GM19043 (cell line): Measurements from ENCODE around the gene FAM9C.

Experiments
- ATAC-seq: cut with Tn5 transposase; IDR thresholded peaks from one replicate; pipeline ENCODE4 v1.9.1; 2021; ENCODE audit warnings: low read depth; ENCODE audit not compliant: unreplicated experiment

Gene FAM9C

DNA sequence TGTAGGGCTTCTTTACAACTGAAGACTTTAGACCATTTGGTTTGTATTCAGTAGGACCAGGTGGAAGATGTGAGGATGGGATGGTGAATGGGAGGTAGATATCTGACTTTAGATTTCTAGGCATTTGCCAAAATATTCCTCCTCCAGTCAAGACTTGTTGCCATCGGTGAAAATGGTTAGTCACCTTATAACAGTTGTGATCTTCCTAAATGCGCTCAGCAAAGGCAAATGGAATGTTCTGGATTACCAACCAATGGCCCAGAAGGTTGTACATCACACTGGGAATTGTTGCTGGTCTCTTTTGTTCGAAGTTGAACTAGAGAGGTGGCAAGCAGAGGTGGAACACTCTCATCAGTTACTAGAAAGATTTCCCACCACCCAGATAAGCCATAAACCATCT, 35.6 kb downstream of the FAM9C start:
- ATAC-seq: no peak

DNA sequence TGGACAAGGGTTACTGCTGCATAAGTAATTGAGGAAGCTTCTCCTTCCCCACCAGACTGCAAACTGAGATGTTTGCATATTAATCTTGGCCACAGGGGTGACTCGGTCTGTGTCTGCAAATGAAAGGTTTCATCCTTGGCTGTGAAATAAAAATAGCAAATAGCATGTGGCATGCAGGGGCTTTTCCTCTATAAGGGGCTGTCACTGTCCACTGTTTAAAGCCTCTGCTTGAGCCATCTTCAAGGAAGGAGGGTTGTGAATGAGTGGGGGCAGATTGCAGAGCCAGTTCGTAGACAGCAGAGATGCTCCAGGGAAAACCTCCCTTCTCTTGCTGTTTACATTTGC, 36.3 kb downstream of the FAM9C start:
- ATAC-seq: no peak

DNA sequence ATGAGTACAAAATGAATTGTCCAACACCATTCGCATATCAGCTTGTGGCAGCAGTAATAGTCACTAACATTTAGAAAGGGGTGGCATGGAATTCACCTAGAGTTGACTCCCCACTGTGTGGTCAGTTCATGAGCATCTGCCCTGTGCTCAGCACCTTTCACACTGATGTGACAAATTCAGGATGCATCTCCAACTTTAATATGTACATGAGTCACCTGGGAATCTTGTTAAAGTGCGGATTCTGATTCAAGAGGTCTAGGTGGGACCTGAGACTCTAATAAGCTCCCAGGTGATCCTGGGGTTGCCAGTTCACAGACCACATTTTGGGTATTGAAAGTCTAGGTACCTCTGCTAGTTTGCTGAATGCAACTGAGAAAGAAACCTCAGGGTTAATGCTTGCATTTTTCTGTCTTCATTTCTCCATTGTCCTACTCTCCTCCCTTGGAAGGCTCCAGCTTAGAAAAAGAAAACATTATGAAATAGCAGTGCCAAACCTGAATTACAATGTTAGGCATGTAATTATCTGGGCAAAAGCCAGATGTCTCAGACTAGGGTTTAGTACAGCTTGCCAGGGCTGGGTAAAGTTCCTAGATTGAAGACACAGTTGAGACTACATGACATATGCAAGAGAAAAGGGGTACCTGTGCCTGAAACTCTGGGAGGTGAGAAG, 36.8 kb downstream of the FAM9C start:
- no peak for ATAC-seq

DNA sequence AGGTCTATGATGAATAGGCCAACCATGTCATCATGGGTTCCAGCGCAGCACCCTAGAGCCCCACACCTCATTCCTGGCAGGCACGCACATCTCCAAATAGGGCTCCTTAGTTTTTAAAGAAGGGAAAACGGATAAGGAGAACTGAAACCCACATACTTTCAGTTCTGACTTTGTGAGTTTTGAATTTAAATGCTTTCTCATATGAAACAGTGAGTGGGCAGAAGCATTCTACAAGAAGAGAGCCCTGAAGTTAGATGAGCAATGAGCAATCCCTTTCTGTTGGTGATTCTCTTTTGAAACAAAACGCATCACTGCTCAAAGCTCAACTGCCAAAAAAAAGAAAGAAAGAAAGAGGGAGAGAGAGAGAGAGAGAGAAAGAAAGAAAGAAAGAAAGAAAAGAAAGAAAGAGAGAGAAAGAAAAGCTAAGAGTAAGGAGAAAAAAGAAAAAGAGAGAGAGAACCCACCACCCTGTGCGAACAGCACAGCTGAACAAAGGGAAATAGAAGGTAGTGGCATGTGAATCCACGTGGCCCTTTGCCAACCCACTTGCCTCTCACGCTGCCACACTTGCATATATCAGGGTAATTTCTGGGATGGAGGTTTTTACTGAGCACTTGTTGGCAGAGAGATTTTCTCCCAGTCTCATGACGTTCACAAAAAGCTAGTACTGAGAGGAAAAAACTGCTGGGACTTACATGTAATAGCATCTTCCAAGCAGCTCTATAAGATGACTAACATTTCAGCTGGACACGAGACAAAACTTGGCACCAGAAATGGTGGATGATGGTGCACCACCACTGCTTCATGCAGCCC, 38.6 kb downstream of the FAM9C start:
- peak; percentile 44 for ATAC-seq

DNA sequence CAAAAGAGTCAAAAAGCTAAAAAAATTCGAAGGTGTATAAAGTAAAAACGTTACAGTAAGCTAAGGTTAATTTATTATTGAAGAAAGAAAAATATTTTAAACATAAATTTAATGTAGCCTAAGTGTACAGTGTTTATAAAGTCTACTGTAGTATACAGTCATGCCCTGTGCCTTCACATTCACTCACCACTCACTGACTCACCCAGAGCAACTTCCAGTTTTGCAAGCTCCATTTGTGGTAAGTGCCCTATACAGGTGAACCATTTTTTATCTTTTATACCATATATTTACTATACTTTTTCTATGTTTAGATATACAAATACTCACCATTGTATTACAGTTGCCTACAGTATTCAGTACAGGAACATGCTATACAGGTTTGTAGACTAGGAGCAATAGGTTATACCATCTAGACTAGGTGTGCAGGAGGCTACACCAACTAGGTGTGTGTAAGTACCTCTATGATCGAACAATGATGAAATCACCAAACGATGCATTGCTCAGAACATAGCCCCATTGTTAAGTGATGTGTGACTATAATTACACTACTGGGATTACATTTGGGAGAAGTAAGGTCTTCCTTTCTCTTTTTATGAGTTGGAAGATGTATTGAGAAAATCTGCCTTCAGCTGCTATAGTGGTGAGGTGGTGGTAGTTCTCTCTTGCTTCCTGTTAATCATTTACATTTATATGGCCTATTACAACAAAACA, 42.3 kb downstream of the FAM9C start:
- ATAC-seq: no peak

DNA sequence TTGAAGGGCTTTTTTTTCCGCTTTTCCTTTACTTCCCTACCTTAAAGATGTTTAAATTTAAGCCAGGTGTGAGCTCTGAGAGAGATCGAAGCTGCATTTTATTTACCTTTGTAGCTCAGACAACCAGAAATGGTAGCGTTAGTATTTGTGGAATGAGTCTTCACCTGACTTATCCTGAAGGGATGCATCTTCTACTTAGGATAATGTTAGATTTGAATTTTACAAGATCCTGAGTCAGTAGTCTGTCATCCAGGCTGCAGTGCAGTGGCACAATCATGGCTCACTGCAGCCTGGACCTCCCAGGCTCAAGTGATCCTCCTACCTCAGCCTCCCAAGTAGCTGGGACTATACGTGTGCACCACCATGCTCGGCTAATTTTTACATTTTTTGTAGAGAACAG, 43.3 kb downstream of the FAM9C start:
- no peak for ATAC-seq

DNA sequence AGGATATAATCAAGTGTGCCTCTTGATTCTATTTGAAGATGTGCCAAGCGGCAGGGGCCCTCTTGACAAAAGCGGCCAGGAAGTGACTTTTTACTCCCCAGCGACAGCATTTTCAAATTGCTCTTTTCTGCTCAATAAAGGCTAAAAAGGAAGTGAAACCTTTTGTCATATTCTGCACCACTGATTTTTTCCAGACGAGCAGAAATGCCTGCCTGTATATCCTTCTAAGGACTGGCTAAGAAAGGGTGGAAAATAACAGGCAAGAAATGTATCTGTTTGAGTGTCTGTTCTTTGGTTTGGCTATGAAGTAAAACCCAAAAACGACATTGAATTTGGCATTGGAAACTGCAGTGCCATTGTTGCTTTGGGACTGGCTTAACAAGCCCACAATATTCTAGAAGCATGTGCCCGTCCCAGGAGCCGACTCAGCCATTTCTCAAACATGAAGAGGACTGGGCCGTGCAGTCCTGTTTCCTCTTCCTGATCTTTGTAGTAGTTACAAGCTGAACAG, 44.1 kb downstream of the FAM9C start:
- no peak for ATAC-seq

DNA sequence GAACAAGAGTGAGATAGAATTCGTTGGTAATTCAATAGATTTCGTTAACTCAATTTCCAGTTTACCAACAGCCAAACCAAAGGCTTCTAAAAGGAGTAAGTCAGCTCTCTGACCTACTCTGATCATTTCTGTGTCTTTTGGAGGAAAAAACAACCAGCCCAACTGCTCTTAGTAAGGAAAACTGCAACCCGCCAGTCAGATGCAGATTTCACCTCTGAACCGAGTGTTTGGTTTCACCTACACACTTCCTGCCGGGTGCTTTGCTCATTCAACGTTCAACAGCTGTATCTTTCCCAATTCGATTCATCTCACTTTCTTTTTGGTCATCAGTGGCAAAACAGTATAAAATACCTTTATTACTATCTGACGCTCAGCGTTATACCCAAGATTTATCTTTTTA, 45.0 kb downstream of the FAM9C start:
- peak; percentile 35 for ATAC-seq

DNA sequence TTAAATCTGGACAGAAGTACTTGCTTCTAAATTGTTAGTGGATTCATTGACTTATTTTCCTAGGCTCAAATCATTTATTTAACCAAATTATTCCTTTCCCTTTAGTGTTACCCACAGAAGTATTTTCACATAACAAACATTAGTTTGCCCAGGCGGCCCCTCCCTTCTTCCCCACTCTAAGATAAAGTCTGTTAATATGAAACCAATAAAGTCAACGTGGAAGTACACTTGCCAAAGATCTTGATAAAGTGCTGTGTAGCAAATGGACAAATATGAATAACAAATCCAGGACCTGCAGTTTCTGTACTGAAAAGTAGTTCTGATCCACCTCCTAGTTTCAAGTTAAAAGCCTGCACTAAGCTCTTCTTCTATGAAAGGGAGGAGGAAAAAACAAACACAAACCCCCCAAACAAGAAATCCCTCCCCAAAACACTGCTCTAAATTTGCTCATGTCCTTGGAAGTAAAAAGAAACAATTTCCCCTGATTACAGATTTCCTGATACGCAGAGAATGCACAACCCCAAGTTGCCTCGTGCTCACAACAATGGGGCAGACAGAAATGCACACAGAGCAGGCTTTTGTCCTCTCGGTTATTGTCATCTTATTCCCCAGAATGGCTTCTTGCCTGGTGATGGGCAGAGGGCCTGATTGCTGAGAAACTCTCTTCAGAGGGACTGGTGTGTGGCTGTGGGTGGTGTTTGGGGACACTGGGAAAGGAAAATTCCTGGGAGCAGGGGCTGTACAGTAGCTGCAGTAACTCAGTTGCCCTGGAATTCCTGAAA, 46.3 kb downstream of the FAM9C start:
- no peak for ATAC-seq

DNA sequence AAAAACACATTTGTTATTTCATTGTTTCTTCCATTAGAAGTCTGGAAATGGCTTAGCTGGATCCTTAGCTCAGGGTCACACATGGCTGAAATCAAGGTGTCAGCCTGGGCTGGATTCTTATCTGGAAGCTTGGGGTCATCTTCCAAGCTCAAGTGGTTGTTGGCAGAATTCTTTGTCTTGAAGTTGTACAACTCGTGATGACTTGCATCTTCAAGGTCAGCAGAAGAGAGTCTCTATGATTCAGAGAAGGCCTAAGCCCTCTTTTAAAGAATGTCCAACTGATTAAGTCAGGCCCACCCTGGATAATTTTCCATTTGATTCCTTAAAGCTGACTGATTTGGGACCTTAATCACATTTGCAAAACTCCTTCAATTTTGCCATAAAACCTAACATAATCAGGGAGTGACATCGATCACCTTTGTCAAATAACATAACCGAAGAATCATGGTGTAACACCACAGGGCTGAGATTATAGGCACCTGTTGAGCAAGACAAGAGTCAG, 47.4 kb downstream of the FAM9C start:
- no peak for ATAC-seq

DNA sequence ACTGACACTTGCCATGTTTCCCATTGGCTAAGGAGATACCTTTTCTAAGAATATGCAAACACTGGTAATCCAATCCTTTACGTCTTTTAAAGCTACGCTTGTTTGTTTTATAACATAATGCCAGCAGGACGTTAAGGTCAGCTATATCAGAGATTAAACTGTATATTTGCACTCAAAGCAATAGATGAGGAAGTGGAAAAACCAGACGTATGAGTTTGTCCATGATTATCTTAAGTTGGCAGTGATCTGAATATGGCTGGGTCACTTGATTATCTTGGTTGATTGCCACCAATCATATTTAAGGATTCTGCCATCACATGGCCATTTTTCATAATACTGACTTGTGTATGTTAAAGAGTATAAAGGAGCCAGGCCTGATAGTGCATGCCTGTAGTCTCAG, 50.1 kb downstream of the FAM9C start:
- ATAC-seq: no peak

DNA sequence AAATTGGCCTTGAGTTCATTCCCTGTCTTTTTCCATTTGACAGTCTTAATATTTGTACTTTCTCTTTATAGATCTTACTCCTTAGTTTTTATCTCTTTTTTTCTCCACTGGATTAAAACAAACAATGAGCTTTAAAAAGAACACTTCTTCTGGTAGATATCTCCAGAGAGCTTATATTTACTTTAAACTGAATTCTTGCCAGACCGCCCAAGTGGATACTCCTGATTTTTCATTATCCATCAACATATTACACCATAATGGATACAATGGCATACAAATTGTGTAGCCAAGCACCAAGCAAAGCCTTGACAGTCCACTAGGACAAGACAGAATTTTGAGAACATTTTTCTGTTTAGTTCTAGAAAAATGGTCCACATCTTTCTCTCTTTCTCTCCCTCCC, 50.6 kb downstream of the FAM9C start:
- ATAC-seq: no peak

DNA sequence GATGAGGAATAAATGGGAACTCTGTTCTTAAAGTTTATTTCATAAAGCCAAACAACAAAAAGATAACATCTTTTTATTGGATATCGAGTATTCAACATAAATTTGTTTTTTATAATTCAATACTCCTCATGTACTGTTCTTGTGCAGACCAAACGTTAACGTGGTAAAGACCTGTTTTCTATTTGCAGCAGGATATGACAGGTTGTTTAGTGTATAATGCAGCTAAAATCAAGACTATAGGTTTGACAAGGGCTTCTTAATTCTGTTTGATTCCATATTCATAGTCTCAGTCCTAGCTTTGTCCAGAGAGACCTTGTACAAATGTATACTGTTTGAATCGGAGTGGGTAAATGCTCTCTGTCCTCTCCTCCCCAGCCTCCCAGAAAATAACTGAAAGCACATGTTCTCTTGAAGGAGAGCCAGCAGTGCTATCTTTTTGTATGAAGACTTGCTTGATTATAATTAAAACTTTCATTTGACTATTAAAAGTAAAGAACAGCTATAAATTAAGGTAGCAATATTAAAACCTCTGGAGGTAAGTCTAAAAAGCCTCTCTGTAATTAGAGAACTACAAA, 51.8 kb downstream of the FAM9C start:
- ATAC-seq: no peak

DNA sequence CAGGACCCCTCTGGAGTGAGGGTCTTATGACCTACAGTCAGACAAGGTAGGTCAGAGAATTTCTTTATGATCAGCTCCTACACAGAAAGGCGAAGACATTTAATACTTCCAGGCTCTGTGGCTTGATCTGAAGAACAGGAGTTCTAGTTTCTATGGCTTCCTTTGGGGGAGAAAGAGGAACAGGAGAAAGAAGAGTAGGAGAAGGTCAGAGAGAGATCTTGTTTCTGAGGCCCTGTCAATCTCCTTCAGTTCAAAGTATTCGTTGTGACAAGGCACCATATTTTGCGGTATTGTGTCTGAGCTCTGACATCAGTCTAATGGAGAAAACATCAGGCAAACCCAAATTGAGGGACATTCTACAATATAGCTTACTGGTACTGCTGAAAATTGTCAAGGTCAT, 52.8 kb downstream of the FAM9C start:
- ATAC-seq: no peak

DNA sequence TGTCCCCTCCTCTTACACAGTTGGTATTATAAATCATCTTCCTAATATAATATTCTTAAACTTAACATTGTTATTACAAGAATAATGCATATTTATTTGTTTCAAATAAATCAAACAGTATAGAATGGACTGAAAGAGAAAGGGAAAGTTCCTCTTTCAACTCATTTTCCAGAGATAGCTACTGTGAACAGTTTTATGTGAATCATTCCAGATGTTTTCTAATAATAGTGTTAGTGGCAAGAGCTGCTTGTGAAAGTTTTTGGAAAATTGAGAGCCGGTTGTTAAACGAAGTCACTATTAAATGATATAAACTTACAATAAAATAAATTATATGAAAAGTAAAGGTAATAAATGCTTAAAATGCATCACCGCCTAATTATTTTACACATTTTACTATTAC, 55.0 kb downstream of the FAM9C start:
- no peak for ATAC-seq

DNA sequence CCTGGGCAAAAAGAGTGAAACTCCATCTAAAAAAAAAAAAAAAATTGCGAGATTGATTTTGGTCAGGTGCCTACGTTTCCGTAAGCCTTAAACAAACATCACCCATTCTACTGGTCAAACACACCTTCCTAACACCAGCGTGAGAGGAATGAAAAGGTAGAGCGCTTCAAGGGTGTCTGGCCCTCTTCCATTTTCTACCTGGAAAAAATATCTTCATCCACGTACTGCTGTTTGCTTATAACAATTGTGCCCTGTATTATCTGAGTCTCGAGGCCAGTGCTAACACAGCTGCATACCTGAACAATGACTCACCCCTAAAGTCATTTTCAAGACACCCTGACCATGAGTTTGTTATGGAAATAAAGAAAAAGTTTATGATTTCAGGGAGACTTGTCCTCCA, 55.6 kb downstream of the FAM9C start:
- ATAC-seq: no peak

DNA sequence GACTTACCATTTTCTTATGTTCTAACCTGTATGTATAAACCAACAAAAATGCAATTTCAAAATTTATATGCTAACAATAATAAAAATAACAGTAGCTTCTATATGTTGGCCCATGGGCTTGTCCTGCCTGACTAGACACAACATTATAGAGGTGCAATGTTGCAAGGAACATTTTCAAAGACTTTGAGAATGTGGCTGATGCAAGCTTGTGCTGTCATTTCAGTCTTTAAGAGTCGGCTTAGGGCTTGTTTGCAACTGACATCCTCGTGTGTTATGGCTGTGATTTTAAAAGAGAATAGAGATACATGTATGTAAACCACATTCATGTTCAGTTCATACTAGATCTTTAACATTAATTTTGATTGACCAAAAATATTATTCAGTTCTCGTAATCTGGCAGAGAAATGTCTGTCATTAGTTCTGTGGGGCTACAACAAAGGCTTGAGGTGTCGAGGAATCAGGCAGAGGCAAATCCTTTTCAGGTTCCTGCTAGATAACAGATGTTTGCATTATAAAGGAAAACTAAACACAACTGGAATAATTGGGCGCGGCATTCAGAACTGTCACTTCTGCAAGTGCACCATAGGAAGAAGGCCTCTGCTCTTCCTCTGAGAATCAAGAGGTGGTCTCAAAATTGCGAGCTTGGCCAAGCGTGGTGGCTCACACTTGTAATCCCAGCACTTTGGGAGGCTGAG, 56.4 kb downstream of the FAM9C start:
- ATAC-seq: no peak

DNA sequence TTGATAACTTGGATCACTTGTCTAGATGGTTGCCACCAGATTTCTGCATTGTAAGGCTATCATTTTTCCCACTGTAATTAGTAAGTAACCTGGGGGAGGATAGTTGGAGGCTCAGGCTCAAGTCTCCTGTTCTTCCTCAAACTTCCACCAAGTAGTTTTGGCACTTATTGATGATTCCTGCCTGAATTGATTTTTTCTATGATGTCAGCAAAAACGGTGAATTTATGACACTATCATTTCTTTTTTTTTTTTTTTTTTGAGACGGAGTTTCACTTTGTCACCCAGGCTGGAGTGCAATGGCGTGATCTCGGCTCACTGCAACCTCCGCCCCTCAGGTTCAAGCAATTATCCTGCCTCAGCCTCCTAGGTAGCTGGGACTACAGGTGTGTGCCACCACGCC, 57.1 kb downstream of the FAM9C start:
- ATAC-seq: no peak

DNA sequence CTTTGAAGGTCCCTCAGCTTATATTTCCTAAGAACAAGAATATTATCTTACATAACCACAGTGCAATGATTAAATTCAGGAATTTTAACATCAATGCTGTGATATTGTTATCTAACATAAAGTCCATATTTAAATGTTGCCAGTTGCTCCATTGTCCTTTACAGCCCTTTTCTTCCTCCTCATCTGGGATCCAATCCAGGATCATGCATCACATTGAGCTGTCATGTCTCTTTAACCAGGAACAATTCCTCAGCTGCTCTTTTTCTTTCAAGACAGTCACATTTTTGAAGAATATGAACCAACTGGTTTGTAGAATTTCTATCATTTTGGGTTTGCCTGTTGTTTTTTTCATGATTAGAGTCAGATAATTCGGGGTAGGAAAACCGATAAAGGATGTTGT, 57.5 kb downstream of the FAM9C start:
- ATAC-seq: no peak
